ENCODE results near the gene SNAPIN.

The SNAPIN gene

DNA sequence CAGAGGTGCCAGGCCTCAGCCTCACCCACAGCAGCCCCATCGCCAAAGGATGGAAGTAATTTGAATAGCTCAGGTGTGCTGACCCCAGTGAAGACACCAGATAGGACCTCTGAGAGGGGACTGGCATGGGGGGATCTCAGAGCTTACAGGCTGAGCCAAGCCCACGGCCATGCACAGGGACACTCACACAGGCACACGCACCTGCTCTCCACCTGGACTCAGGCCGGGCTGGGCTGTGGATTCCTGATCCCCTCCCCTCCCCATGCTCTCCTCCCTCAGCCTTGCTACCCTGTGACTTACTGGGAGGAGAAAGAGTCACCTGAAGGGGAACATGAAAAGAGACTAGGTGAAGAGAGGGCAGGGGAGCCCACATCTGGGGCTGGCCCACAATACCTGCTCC, 35.0 kb downstream of the SNAPIN start:
- TF ChIP-seq, protein P1, sequence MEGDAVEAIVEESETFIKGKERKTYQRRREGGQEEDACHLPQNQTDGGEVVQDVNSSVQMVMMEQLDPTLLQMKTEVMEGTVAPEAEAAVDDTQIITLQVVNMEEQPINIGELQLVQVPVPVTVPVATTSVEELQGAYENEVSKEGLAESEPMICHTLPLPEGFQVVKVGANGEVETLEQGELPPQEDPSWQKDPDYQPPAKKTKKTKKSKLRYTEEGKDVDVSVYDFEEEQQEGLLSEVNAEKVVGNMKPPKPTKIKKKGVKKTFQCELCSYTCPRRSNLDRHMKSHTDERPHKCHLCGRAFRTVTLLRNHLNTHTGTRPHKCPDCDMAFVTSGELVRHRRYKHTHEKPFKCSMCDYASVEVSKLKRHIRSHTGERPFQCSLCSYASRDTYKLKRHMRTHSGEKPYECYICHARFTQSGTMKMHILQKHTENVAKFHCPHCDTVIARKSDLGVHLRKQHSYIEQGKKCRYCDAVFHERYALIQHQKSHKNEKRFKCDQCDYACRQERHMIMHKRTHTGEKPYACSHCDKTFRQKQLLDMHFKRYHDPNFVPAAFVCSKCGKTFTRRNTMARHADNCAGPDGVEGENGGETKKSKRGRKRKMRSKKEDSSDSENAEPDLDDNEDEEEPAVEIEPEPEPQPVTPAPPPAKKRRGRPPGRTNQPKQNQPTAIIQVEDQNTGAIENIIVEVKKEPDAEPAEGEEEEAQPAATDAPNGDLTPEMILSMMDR (conservative IDR thresholded peaks at IDR 0.05; ENCODE audit: low read length), result no peak
- no peak for TF ChIP-seq EZH2phosphoT487 (IDR thresholded peaks at IDR 0.05; ENCODE audit: borderline replicate concordance)
- no peaks in the 10 kb centered on the region for H3K4me1 ChIP-seq (ENCODE audit: insufficient read depth, low read length, poor library complexity, severe bottlenecking)
- H3F3A ChIP-seq (ENCODE audit: low read depth), result no peaks in the 10 kb centered on the region
- no peaks in the 10 kb centered on the region for H3K9me2 ChIP-seq (replicated peaks; ENCODE audit: low read depth, low read length)
- no peaks in the 10 kb centered on the region for H3K27me3 ChIP-seq (ENCODE audit: insufficient read depth, low read length, poor library complexity, severe bottlenecking)
- H3K9ac ChIP-seq (ENCODE audit: low read depth, low read length, poor library complexity, severe bottlenecking), result no peak overlapping the region
- no peaks in the 10 kb centered on the region for H4K20me1 ChIP-seq (ENCODE audit: insufficient read depth, low read length, poor library complexity, severe bottlenecking)
- no peaks in the 10 kb centered on the region for H3K36me3 ChIP-seq (ENCODE audit: insufficient read depth, low read length)
- H3K4me2 ChIP-seq (ENCODE audit: low read depth, low read length, poor library complexity, severe bottlenecking), result no peak overlapping the region
- no peak overlapping the region for H3K4me3 ChIP-seq (ENCODE audit: low read length, poor library complexity, severe bottlenecking)
- H3K79me2 ChIP-seq (ENCODE audit: insufficient read depth, low read length), result no peaks in the 10 kb centered on the region
- H3K9me3 ChIP-seq (ENCODE audit: insufficient read depth, low read depth, low read length), result no peaks in the 10 kb centered on the region
- H2AFZ ChIP-seq (ENCODE audit: low read length), result no peak overlapping the region

DNA sequence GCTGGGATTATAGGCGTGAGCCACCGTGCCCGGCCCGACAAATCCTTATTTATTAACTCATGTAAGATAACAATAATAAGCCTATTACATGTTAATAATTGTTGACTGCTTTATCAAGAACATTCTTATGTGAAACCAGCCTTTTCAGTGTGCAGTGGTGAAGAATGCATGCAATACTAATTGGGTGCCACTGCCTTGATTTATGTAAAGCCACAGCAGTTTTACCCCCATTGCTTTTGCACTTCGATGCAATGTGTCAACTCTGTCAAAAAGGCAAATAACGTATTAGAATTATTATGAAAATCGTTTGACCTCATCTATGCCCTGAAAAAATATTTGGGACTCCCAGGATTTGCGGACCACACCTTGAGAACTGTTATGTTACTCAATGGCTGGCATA, 38.2 kb downstream of the SNAPIN start:
- Histone ChIP-seq H3K9ac (ENCODE audit: low read depth, low read length, poor library complexity, severe bottlenecking) (no peak overlapping the region), H3F3A (ENCODE audit: low read depth) (no peaks in the 10 kb centered on the region), H3K4me1 (ENCODE audit: insufficient read depth, low read length, poor library complexity, severe bottlenecking) (no peaks in the 10 kb centered on the region), H3K27me3 (ENCODE audit: insufficient read depth, low read length, poor library complexity, severe bottlenecking) (no peaks in the 10 kb centered on the region), H3K4me2 (ENCODE audit: low read depth, low read length, poor library complexity, severe bottlenecking) (no peak overlapping the region), H3K9me2 (replicated peaks; ENCODE audit: low read depth, low read length) (no peaks in the 10 kb centered on the region), H3K36me3 (ENCODE audit: insufficient read depth, low read length) (no peaks in the 10 kb centered on the region), H3K79me2 (ENCODE audit: insufficient read depth, low read length) (no peaks in the 10 kb centered on the region), H3K9me3 (ENCODE audit: insufficient read depth, low read depth, low read length) (no peaks in the 10 kb centered on the region), H4K20me1 (ENCODE audit: insufficient read depth, low read length, poor library complexity, severe bottlenecking) (no peaks in the 10 kb centered on the region), H2AFZ (ENCODE audit: low read length) (no peak overlapping the region), H3K4me3 (ENCODE audit: low read length, poor library complexity, severe bottlenecking) (no peak overlapping the region)
- no peak for TF ChIP-seq EZH2phosphoT487 (IDR thresholded peaks at IDR 0.05; ENCODE audit: borderline replicate concordance)
- TF ChIP-seq, protein P1 (conservative IDR thresholded peaks at IDR 0.05; ENCODE audit: low read length), result no peak

DNA sequence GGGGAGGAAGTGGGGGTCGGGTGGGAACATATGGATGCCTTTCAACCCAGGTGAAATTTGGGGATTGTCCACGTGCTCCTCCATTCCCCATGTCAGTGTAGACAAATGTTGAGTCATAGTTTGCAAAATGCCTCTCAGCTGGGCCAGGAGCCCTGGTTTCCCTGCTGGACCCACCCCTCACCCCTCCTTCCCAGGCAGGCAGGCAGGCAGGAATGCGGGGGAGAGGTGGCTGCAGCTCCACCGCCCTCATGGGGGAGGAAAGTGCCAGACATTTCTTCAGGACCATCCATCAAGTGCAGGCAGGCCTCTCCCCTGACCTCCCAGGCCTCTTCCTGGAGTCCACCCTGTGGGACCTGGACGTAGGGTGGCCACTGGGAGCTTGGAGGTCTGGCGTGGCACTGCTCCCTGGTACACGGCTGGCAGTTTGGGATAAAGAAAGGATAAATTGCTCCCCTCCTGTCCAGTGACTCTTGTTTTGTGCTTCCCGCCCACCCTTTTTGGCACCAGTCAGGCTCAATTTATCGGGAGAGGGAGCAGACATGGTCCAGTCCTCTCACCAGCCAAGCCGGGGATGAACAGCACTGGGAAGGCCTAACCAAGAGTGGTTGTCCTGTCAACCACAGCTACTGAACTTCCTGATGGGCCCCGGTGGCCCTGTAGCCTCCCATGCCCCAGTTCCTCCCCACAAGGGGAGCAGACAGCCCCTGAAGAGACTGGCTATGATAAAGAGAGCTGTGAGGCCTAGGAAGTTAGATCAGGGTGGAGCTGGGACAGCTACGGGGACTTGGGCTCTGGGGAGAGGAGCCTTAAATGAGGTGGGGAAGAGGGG, 38.9 kb downstream of the SNAPIN start:
- no peak overlapping the region for H3K9ac ChIP-seq (ENCODE audit: low read depth, low read length, poor library complexity, severe bottlenecking)
- no peaks in the 10 kb centered on the region for H3K27me3 ChIP-seq (ENCODE audit: insufficient read depth, low read length, poor library complexity, severe bottlenecking)
- no peaks in the 10 kb centered on the region for H3F3A ChIP-seq (ENCODE audit: low read depth)
- H3K79me2 ChIP-seq (ENCODE audit: insufficient read depth, low read length), result no peaks in the 10 kb centered on the region
- no peak overlapping the region for H3K4me2 ChIP-seq (ENCODE audit: low read depth, low read length, poor library complexity, severe bottlenecking)
- TF ChIP-seq, protein P1 (conservative IDR thresholded peaks at IDR 0.05; ENCODE audit: low read length), result no peak
- TF ChIP-seq EZH2phosphoT487 (IDR thresholded peaks at IDR 0.05; ENCODE audit: borderline replicate concordance), result no peak
- no peak overlapping the region; the same call in 1 of the 2 replicates for H2AFZ ChIP-seq (ENCODE audit: low read length)
- no peaks in the 10 kb centered on the region for H4K20me1 ChIP-seq (ENCODE audit: insufficient read depth, low read length, poor library complexity, severe bottlenecking)
- H3K9me3 ChIP-seq (ENCODE audit: insufficient read depth, low read depth, low read length), result no peaks in the 10 kb centered on the region
- H3K36me3 ChIP-seq (ENCODE audit: insufficient read depth, low read length), result no peaks in the 10 kb centered on the region
- H3K4me1 ChIP-seq (ENCODE audit: insufficient read depth, low read length, poor library complexity, severe bottlenecking), result no peaks in the 10 kb centered on the region
- H3K4me3 ChIP-seq (ENCODE audit: low read length, poor library complexity, severe bottlenecking), result no peak overlapping the region
- H3K9me2 ChIP-seq (replicated peaks; ENCODE audit: low read depth, low read length), result no peaks in the 10 kb centered on the region

Measured in Loucy (cell line).